T-helper 1 cell treated with Interleukin-12 subunit alpha and Interleukin-12 subunit beta and Interleukin-4 antibody, amounts not matched to agents 30 μg/mL and 1 μg/mL, for 36 hours (primary cell): ENCODE data around the gene SDSL.
A peak's percentile ranks its signal among the peaks of the same experiment; 100 is the strongest.

Source experiments
- H3K27ac Mint-ChIP-seq: one replicate; pipeline ENCODE4 v1.8.0; 2021; ENCODE audit warnings: mild to moderate bottlenecking, mixed read lengths
- H3K27me3 Mint-ChIP-seq: one replicate; pipeline ENCODE4 v1.8.0; 2021; ENCODE audit warnings: low read depth, mixed read lengths
- H3K36me3 Mint-ChIP-seq: one replicate; pipeline ENCODE4 v1.8.0; 2021; ENCODE audit warnings: low read depth, mixed read lengths
- H3K4me1 Mint-ChIP-seq: one replicate; pipeline ENCODE4 v1.8.0; 2021; ENCODE audit warnings: low read depth, mixed read lengths
- H3K4me3 Mint-ChIP-seq: one replicate; pipeline ENCODE4 v1.8.0; 2021; ENCODE audit warnings: mild to moderate bottlenecking, moderate library complexity, mixed read lengths
- H3K9me3 Mint-ChIP-seq: one replicate; pipeline ENCODE4 v1.8.0; 2021; ENCODE audit warnings: mixed read lengths

SDSL gene

DNA sequence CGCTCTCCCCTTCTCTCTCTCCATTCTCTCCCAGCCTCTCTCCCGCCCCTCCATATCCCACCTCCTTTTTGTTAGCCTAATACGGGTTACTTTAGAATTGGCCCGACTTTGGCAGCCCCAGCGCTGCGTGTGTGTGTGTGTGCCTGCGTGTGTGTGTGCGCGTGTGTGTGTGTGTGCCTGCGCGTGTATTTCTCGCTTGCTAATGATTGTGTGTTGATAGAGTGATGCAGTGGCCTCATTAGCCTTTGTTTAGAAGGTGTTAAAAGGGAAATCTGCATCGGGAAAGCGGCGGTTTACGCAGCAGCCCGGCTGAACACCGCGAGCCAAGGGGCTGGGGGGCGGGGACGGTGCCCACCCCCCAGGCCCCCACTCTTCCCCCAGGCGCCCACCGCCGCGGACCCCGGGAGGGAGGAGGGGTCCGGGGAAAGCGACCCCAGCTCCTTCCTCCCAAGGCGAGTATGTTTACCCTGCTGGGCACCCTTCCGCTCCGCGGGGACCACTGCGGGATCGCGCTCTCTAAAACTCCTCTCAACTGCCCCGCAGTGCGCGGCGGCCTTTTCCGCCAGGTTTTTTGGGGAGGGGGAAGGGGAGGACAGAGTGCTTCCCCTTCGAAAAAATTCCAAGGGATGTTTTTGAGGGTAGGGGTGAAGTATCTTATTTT is 56.3 kb downstream of the SDSL start:
- Mint-ChIP-seq H3K9me3 (no peaks in the 10 kb centered on the region), H3K36me3 (peaks cover 4% of the 10 kb centered on the region), H3K27ac (peak overlapping the region; percentile 49), H3K4me3 (no peak overlapping the region), H3K4me1 (peaks cover 11% of the 10 kb centered on the region), H3K27me3 (peaks cover 82% of the 10 kb centered on the region)

DNA sequence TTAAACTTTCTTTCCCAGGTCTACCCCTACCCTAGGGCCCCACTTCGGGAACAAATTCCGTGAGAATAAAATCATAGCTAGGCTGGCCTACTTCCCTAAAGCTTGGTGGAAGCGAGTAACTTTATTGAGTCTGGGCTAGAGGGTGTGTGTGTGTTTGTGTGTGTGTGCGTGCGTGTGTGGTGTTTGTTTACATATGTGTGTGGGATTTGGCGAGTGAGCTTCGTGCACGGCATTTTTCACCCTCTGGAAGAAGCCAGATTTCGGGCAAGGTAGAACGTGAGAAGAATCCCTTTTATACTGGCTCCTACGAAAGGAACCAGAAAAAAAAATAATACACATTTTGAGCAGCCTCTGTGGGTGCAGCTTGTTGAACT is 57.0 kb downstream of the SDSL start:
- Mint-ChIP-seq H3K4me1 (peaks cover 10% of the 10 kb centered on the region), H3K4me3 (no peak overlapping the region), H3K27ac (peak overlapping the region; percentile 79)

DNA sequence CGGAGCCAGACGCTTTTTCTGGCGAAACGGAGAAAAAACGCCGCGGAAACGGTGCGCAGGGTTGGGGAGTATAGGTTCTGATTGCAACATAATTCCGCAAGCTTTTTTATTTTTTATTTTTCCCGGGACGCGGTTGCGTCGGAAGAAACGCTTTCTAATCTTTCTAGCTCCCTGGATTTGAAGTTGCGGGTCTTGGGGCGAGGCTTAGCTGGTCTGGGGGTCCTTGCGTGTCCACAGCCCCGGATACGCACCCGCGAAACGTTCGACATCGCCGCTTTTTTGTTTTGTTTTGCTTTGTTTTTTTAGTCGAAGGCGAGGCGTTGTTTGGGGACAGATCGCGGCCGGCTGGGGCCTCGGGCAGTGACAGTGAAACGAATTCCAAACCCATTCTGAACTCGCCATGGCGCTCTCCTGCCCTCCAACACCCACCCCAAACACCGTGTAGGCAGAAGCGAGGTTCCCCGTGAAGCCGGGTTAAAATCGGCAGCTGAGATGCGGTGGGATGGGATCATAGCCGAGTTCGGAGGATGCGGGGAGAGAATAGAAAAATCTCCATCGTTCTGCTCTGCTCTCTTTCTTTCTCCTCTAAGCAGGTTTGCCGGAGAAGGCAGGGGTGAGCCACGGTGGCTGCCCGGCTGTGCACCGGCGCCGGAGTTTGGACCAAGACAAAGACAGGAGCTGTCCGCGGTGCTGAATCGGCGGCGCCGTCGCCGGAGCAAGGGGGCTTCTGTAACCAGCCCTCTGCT is 57.6 kb downstream of the SDSL start:
- H3K9me3 Mint-ChIP-seq = no peaks in the 10 kb centered on the region
- peak overlapping the region; percentile 79 for H3K27ac Mint-ChIP-seq
- H3K36me3 Mint-ChIP-seq = peaks cover 4% of the 10 kb centered on the region
- peaks cover 8% of the 10 kb centered on the region for H3K4me1 Mint-ChIP-seq
- peaks cover 71% of the 10 kb centered on the region for H3K27me3 Mint-ChIP-seq
- no peak overlapping the region for H3K4me3 Mint-ChIP-seq

More for the DNA sequence above, 57.0 kb downstream of the SDSL start:
- Mint-ChIP-seq H3K9me3 (no peaks in the 10 kb centered on the region), H3K36me3 (peaks cover 4% of the 10 kb centered on the region), H3K27me3 (peaks cover 77% of the 10 kb centered on the region)

- Mint-ChIP-seq H3K9me3 (no peaks in the 10 kb centered on the region), H3K27ac (peak overlapping the region; percentile 79), H3K4me3 (no peak overlapping the region), H3K4me1 (peaks cover 4% of the 10 kb centered on the region), H3K36me3 (peaks cover 2% of the 10 kb centered on the region), H3K27me3 (peaks cover 64% of the 10 kb centered on the region)
These were observed 58.3 kb downstream of the SDSL start for GRCh38 chr12:113480336-113480971.

DNA sequence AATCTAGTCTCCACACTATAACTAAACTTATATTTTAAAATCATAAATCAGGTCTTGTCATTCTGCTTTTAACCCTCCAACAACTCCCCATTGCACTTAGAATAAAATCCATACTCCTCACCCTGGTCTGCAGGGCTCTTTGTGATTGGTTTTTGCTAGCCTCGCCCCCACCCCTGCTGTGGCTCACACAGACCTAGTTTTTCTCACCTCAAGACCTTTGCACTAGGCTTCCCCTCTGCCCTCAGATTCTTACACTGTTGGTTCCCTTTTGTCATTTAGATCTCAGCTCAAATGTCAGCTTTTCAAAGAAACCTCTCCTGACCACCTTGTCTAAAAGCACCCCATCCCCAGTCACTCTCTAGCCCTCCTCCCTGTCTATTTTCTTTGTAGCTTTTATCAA is 60.2 kb downstream of the SDSL start:
- Mint-ChIP-seq H3K36me3 (peaks cover 2% of the 10 kb centered on the region), H3K9me3 (no peaks in the 10 kb centered on the region), H3K27ac (no peak overlapping the region), H3K27me3 (peaks cover 52% of the 10 kb centered on the region), H3K4me1 (peaks cover 4% of the 10 kb centered on the region), H3K4me3 (no peak overlapping the region)

DNA sequence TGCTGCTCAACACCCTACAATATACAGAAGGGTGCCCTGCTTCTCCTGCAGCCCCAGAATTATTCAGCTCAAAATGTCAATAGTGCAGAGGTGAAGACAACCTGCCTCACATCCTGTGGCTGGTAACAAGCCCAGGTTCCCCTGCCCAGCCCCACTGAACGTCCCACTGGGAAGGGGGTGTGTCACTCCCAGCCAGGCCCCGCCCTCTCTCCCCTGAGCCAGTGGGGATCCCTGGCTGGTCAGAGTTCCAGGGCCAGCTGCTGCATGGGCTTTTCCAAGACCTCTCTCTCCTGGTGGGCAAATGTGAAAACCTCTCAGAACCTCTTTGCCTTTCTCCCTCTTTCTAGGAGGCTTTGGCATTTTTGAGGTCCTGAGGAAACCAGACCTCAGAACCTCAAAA is 63.1 kb downstream of the SDSL start:
- H3K27me3 Mint-ChIP-seq = peaks cover 23% of the 10 kb centered on the region
- no peak overlapping the region for H3K27ac Mint-ChIP-seq
- no peaks in the 10 kb centered on the region for H3K36me3 Mint-ChIP-seq
- no peaks in the 10 kb centered on the region for H3K9me3 Mint-ChIP-seq
- H3K4me1 Mint-ChIP-seq = no peaks in the 10 kb centered on the region
- no peak overlapping the region for H3K4me3 Mint-ChIP-seq

- H3K4me3 Mint-ChIP-seq = no peak overlapping the region
- peaks cover 15% of the 10 kb centered on the region for H3K27me3 Mint-ChIP-seq
- no peaks in the 10 kb centered on the region for H3K9me3 Mint-ChIP-seq
These were observed 64.5 kb downstream of the SDSL start for GRCh38 chr12:113486722-113487121.

More at GRCh38 chr12:113486722-113487121, 64.5 kb downstream of the SDSL start:
- H3K4me1 Mint-ChIP-seq = no peaks in the 10 kb centered on the region
- H3K36me3 Mint-ChIP-seq = no peaks in the 10 kb centered on the region
- no peak overlapping the region for H3K27ac Mint-ChIP-seq
